DND-41 (cell line): ENCODE data around the gene VWC2.

Experiments used
- CTCF ChIP-seq: IDR thresholded peaks from 2 replicates; pipeline ENCODE4 v1.5.1; 2012; ENCODE audit warnings: borderline replicate concordance, low read length, moderate library complexity, mild to moderate bottlenecking; ENCODE audit not compliant: poor library complexity, severe bottlenecking; ENCODE audit errors: extremely low read depth
- EZH2 ChIP-seq: IDR thresholded peaks from 3 replicates; pipeline ENCODE4 v1.6.1; 2012; ENCODE audit warnings: borderline replicate concordance, low read depth, mild to moderate bottlenecking, moderate library complexity, low read length, inconsistent platforms; ENCODE audit not compliant: severe bottlenecking

GRCh38 chr7:49789736-49790135 lies 16.3 kb downstream of the VWC2 start:
- TF ChIP-seq CTCF (no peak), EZH2 (no peak)
